ENCODE results near the gene TICRR.

Gene TICRR

GRCh38 chr15:89630260-89630659, 55.0 kb downstream of the TICRR start:
- DNase-seq (ENCODE audit: low read depth): no peak

DNA sequence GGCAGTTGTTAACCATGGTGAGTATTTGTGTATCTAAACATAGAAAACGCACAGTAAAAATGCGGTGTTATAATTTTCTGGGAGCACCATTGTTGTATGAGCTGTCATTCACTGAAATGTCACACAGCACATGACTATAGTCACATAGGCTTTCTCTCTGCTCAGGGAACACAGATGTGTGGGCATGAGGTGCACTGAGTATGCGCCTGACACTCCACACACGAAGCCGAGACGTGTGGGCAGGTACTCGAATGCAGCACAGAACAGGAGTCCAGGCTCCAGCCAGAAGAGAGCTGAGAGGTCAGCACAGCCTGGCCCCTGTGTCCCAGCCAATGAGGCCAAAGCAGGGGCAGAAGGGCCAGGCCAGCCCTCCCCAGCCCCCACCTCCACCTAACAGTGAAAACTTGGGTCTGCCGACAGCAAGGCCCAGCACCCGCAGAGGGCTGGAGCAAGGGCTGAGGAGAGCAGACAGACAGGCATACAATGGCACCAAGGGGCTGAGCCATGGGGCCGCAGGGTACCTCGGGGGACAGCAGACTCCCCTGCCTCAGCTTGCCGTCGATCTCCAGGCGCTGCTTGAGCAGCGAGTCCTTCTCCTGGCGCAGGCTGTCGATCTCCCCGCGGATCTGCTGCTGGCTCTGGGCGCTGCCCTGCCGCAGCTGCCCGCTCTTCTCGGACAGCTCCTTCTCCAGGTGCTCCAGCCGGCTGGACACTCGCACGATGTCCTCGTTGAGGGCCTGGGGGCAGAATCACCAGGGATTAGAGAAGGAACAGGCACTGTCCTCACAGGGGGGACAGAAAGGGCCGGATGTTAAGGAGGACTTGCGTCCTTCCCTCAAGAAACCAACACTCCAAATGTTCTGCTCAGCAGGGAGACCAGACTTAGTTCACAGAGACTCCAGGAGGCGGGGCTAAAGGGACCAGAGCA, 56.0 kb downstream of the TICRR start:
- DNase-seq (ENCODE audit: low read depth): no peak

GRCh38 chr15:89631902-89632264, 56.6 kb downstream of the TICRR start:
- DNase-seq (ENCODE audit: low read depth): no peak

- no peak for DNase-seq (ENCODE audit: low read depth)
Measured at GRCh38 chr15:89632563-89633430, 57.5 kb downstream of the TICRR start.

- DNase-seq (ENCODE audit: low read depth): no peak
Measured at GRCh38 chr15:89633585-89633984, 58.3 kb downstream of the TICRR start.

DNA sequence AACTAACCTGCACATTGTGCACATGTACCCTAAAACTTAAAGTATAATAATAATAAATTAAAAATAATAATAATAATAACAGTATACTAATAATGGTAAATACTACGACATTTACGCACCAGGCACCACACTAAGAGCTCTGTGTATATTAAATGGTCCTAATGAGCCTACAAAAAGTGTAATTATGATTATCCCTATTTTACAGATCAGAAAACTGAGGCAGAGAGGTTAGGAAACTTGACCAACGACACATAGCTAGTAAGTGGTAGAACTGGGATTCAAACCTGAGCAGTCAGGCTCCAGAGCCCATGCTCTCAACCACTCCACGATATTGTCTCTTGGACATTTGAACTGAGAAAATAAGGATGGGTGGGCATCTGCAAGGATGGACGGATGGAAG, 65.0 kb downstream of the TICRR start:
- no peak for DNase-seq (ENCODE audit: low read depth)

DNA sequence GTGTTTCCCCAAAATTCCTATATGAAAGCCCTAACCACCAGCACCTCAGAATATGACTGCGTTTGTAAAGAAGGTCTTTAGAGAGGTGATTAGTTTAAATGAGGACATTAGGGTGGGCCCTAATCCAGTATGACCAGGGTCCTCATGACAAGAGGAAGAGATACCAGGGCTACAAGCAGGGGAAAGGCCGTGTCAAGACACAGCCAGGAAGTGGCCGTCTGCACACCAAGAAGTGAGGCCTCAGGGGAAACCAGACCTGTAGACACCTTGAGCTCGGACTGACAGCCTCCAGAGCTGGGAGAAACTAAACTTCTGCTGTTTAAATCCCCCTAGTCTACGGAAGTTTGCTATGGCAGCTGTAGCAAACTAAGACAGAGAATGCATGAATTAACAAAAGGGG, 65.8 kb downstream of the TICRR start:
- no peak for DNase-seq (ENCODE audit: low read depth)

GRCh38 chr15:89642106-89642505, 66.8 kb downstream of the TICRR start:
- DNase-seq (ENCODE audit: low read depth): no peak

GRCh38 chr15:89645680-89646079, 70.4 kb downstream of the TICRR start:
- no peak for DNase-seq (ENCODE audit: low read depth)

GRCh38 chr15:89646416-89647141, 71.3 kb downstream of the TICRR start:
- no peak for DNase-seq (ENCODE audit: low read depth)

- no peak for DNase-seq (ENCODE audit: low read depth)
Measured at GRCh38 chr15:89647191-89647851, 72.1 kb downstream of the TICRR start.

- no peak for DNase-seq (ENCODE audit: low read depth)
Measured at GRCh38 chr15:89648106-89649012, 73.1 kb downstream of the TICRR start.

DNA sequence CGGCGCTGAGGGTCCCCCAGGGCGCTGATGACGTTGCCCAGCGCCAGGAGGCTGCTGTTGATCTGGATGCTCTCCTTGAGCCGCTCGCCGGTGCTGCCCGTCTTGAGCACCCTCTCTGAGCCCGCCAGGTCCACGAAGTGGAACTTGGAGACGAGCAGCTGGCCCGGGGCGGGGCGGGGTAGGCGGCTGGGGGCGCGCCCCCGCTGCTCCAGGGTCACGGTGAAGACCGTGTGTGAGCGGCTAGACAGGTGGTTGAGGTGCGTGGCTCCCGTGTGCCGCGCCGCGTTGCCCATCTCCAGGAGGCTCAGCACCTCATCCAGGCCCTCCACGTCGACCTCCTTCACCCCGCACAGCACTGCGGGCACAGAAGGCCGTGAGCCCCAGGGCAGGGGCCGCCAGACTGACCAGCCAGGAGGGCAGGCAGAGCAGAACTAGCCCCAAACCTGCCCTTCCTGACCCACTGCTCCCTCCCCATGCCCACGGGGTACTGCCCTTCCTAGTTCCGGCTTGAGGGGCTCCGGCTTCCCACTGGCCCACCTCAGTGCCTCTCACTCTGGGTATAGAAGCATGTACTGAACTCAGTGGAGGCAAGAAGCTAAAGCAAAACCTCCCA, 73.8 kb downstream of the TICRR start:
- DNase-seq (ENCODE audit: low read depth): no peak

GRCh38 chr15:89649716-89650115, 74.4 kb downstream of the TICRR start:
- no peak for DNase-seq (ENCODE audit: low read depth)

- DNase-seq (ENCODE audit: low read depth): no peak
Measured at GRCh38 chr15:89652131-89652530, 76.9 kb downstream of the TICRR start.

DNA sequence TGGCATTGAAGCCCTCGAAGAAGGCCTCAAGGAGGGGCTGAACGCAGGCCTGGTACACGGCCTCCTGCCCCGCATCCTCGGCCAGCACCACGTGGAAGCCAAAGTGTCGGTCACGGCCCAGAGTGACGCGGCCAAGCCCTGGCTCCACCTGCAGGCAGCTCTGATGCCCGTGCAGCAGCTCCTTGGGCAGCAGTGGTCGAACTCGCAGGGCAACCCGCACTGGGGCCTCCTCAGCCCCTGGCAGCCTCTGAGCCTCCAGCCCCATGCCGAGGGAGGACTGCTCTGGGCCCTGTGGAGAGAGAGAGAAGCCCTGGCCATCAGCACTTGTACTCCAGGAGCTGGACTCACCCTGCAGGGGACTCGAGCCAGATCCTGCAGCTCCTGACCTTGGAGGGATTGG, 77.4 kb downstream of the TICRR start:
- no peak for DNase-seq (ENCODE audit: low read depth)

GRCh38 chr15:89653578-89653977, 78.3 kb downstream of the TICRR start:
- no peak for DNase-seq (ENCODE audit: low read depth)

DNA sequence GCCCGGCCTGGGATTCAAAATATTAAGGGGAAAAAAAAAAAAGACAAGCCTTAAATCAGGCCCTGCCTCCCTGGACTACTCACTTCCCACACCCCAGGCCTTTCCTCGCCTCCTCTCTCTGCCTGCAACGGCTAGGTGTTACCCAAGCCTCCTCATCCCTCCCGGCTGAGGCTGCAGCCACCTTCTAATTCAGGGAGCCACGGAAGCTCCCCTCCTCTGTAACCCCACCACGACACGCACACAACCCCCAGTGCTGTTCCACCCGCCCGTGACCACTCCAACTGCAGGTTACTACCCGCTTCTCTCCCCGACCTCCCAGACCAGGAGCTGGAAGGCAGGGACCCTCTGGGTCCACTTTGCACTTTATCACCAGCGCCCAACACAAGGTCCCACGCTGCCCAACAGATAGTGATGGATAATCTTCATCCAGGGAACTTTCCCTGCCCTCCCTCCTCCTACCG, 79.1 kb downstream of the TICRR start:
- DNase-seq (ENCODE audit: low read depth): no peak

DNA sequence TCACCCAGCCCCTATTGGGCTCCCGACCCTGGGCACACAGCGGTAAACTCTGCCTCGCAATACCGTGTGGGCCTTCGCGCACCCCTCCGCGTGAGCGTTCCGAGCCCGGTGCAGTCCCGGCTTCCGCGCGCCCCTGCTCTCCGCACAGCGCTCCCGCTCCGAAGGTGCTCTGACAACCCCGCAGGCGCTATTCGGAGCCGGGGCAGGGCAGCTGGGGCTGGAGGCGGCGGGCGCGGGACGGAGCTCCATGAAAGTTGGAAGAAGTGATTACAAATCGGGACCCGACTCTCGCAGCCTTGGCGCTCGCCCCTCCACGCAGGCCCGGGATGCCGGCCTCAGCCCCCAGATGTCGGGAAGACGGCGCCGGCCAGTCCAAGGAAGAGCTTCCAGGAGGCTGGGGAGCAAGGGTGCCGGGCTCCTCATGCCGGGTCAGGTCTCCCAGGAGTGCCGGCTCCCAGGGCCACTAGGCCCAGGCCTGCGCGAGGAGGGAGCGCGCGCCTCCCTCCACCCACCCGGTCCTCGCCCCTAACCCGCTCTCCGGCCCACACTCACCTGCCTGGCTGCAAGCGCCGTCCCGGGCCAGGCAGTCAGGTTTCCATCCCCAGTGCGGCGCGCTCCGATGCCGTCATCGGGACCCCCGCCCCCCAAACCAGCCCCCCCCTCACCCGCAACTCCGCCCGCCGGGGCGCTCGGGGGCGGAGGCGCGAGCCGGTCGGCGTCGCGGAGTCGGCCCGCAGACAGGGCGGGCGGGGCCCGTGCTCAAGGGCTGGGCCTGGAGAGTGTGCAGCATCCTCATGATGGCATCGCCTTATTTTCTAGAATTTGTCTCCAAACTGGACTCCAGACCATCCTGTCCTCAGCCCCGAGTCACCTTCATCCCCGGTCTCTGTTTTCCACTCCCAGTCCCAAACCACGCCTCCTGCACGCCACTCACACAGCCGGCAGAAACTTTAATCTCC, 79.9 kb downstream of the TICRR start, which contains the start of gene KIF7:
Gene KIF7 (minus strand): TSS at position 621 of the 959 bp plus-strand sequence. CDS start 2,537 bp downstream, outside the sequence.
- no peak for DNase-seq (ENCODE audit: low read depth)
